ENCODE results near the gene OR10G7. TPM values are rescaled to one million over a fixed set of nuclear protein-coding genes. Genes with fewer than 3 reads are reported as not detected.

The OR10G7 gene
- total and polyA plus RNA-seq, 12 donors = not detected

DNA sequence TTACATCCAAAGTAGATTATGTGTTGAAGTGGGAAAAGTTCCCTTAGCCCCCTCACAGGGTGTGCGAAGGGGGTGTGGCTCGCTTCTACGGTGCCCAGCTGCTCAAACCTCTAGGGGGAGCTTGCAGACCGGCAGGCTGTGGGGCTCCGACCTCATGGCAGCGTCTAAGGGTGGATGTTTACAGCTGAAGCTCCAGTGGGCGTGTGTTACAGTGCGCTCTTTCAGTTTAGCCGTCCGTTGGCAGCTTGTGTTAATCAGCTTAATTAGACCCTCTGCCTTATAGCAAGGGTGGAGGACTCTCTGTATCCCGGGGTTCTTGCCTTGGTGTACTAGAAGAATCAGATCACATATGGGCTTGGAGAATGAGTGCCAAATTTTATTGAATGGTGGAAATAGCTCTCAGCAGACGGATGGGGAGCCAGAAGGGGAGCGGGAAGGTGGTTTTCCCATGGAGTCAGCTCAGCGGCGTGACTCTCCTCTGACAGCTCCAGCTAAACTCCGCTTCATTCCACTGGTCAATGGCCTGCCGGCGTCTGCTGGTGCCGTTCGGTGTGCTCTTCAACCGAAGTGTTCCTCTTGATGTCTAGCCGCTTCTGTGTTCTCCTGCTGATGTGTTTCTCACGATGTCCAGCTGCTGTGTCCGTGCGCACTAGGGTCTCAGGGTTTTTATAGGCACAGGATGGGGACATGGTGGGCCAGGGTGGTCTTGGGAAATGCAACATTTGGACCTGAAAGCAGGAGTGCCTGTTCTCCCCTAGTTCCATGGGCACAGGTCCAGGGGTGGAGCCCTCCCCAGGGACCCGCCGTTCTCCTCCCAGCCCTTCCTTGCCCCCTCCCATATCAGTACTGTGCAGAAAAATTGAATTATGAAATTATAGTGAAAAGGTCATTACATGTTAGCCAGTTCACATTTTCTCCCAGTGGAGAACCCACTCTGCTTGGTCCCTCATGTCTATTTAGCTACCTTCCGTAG is 28.6 kb upstream of the OR10G7 start:
- H3K4me3 ChIP-seq = peak overlapping the region in 1 of 4 donors; percentile 12
- WGBS, 4 donors = 35 to 60% (median 44%) methylated on average over 21 to 28 of the region's 28 CpGs
- no peak overlapping the region for H3K27ac ChIP-seq
- H3K4me1 ChIP-seq (replicated peaks in 1 of 2) = no peaks in the 10 kb centered on the region
- peaks cover 17% of the 10 kb centered on the region for H3K27me3 ChIP-seq
- H3K9me3 ChIP-seq (replicated peaks in 1 of 3) = no peaks in the 10 kb centered on the region
- no peaks in the 10 kb centered on the region for H3K36me3 ChIP-seq (replicated peaks in 1 of 2)
- TF ChIP-seq, protein P1, sequence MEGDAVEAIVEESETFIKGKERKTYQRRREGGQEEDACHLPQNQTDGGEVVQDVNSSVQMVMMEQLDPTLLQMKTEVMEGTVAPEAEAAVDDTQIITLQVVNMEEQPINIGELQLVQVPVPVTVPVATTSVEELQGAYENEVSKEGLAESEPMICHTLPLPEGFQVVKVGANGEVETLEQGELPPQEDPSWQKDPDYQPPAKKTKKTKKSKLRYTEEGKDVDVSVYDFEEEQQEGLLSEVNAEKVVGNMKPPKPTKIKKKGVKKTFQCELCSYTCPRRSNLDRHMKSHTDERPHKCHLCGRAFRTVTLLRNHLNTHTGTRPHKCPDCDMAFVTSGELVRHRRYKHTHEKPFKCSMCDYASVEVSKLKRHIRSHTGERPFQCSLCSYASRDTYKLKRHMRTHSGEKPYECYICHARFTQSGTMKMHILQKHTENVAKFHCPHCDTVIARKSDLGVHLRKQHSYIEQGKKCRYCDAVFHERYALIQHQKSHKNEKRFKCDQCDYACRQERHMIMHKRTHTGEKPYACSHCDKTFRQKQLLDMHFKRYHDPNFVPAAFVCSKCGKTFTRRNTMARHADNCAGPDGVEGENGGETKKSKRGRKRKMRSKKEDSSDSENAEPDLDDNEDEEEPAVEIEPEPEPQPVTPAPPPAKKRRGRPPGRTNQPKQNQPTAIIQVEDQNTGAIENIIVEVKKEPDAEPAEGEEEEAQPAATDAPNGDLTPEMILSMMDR (IDR thresholded peaks at IDR 0.05) = peak in 5 of 6 experiments; percentile 16 to 46 (median 32)
- no peak for TF ChIP-seq POLR2A (IDR thresholded peaks at IDR 0.05)
- intact Hi-C loops (cut with DNase I) = loop anchor here (5.0 to 10.0 kb wide), 2 partner anchors 123 to 125 kb away; no protein-coding TSS in a partner anchor
- peak in 5 of 7 donors; percentile 20 to 68 (median 45) for DNase-seq

GRCh38 chr11:124068601-124069110 is 27.5 kb upstream of the OR10G7 start:
- no peak for TF ChIP-seq POLR2A (IDR thresholded peaks at IDR 0.05)
- TF ChIP-seq, protein P1 (IDR thresholded peaks at IDR 0.05) = no peak
- H3K9me3 ChIP-seq (replicated peaks in 1 of 3) = no peaks in the 10 kb centered on the region
- no peak overlapping the region for H3K4me3 ChIP-seq
- no peak overlapping the region for H3K27ac ChIP-seq
- intact Hi-C loops (cut with DNase I) = no loop called here
- no peak for DNase-seq
- H3K36me3 ChIP-seq (replicated peaks in 1 of 2) = no peaks in the 10 kb centered on the region
- WGBS, 4 donors = 40 to 55% (median 48%) methylated on average over 4 of the region's 4 CpGs
- peaks cover 22% of the 10 kb centered on the region for H3K27me3 ChIP-seq
- H3K4me1 ChIP-seq (replicated peaks in 1 of 2) = no peaks in the 10 kb centered on the region

GRCh38 chr11:124052966-124053365 is 11.8 kb upstream of the OR10G7 start:
- 87 to 92% (median 90%) methylated on average over 3 of the region's 3 CpGs for WGBS, 4 donors
- H3K27ac ChIP-seq = no peak overlapping the region
- no peak for TF ChIP-seq POLR2A (IDR thresholded peaks at IDR 0.05)
- TF ChIP-seq, protein P1 (IDR thresholded peaks at IDR 0.05) = no peak
- intact Hi-C loops (cut with DNase I) = no loop called here
- H3K36me3 ChIP-seq (replicated peaks in 1 of 2) = no peaks in the 10 kb centered on the region
- peaks cover 1% of the 10 kb centered on the region for H3K27me3 ChIP-seq
- no peak overlapping the region for H3K4me3 ChIP-seq
- no peaks in the 10 kb centered on the region for H3K9me3 ChIP-seq (replicated peaks in 1 of 3)
- no peaks in the 10 kb centered on the region for H3K4me1 ChIP-seq (replicated peaks in 1 of 2)
- no peak for DNase-seq

DNA sequence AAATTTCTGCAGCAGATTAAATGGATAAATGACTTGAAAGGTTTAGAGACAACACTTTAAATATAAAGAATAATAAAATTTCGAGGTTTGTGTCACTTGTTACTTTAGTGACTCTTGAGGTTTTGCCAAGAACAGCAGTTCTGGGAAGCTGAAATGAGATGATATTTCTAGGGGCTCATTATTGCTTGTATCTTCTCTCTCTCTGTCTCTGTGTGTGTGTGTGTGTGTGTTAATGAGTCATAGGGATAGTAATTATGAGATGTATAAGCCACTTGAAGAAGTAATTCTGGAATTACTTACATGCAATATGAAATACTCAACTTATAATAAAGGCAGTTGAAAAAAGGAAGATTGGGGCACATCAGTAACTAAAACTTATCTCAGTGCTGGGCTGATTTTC is 9.6 kb upstream of the OR10G7 start:
- 26 to 49% (median 42%) methylated on average over 1 of the region's 1 CpG for WGBS, 4 donors
- no peaks in the 10 kb centered on the region for H3K9me3 ChIP-seq (replicated peaks in 1 of 3)
- TF ChIP-seq, protein P1 (IDR thresholded peaks at IDR 0.05) = no peak
- no peak for TF ChIP-seq POLR2A (IDR thresholded peaks at IDR 0.05)
- H3K27me3 ChIP-seq = peaks cover 3% of the 10 kb centered on the region
- no peak for DNase-seq
- no peak overlapping the region for H3K27ac ChIP-seq
- H3K36me3 ChIP-seq (replicated peaks in 1 of 2) = no peaks in the 10 kb centered on the region
- no peak overlapping the region for H3K4me3 ChIP-seq
- no peaks in the 10 kb centered on the region for H3K4me1 ChIP-seq (replicated peaks in 1 of 2)
- intact Hi-C loops (cut with DNase I) = no loop called here
